Heart left ventricle (tissue), 13 donors: ENCODE data around the gene OAS2.

ENCODE experiments used
- CTCF ChIP-seq, 12 donors: fragments of 200-600 bp; sonication (generic) in 4 of 12; IDR thresholded peaks; one replicate each; pipeline versions ENCODE4 v1.5.0 to v1.8.0; 2018 to 2022; ENCODE audit warnings: antibody characterized with exemption in 12 of 12, mild to moderate bottlenecking in 5 of 12
- POLR2A ChIP-seq, 2 donors: fragments of 450-650 bp; IDR thresholded peaks; one replicate each; pipeline ENCODE4 v1.6.1; 2017; ENCODE audit warnings: antibody characterized with exemption in 2 of 2, mild to moderate bottlenecking in 2 of 2, moderate library complexity in 2 of 2
- donor health status: ischemic (EF 13 %, LVEDD 7.1; RV severe dilation, severe dysfunction).
- donor health status: DM: no; HTN: yes; CAD: no.
- donor health status: DM: no; HTN: no; CAD: no.
- donor health status: ischemic (EF 25% LVEDD 6.9; RV normal size, moderate dysfunction).
- donor health status: ischemic (EF 25% LVEDD 5.7; RV mildly dilated, moderate dysfunction).
- donor health status: ischemic (EF 35%, LVEDD 5.7; RV mildly dilated, moderate dysfunction).
- donor health status: nonischemic (EF 11% LVEDD 7.7; RV severe dilation, severe dysfunction).
- donor health status: DM: yes; HTN: yes; CAD: no.
- donor health status: PGD.
- donor health status: ischemic (EF 29% LVEDD 5.4; RV normal size, mild dysfunction).
- donor health status: nonischemic (EF 23%, LVEDD 6.1; RV moderate dilation, normal function).

- TF ChIP-seq POLR2A (IDR thresholded peaks at IDR 0.05), result no peak
- no peak for TF ChIP-seq CTCF (IDR thresholded peaks at IDR 0.05)
Observed at GRCh38 chr12:112967306-112967705, 11.0 kb upstream of the OAS2 start.
